Hepatocyte (in vitro differentiated cells): ENCODE data around the gene RAB5A.

Source experiments
- EZH2 ChIP-seq: fragments of 200-600 bp; sonication (generic); IDR thresholded peaks from 2 replicates; pipeline ENCODE4 v1.6.1; 2016; ENCODE audit warnings: antibody characterized with exemption, mild to moderate bottlenecking, borderline replicate concordance
- TF ChIP-seq, protein P1 (sequence below): fragments of 200-600 bp; sonication (generic); IDR thresholded peaks from 2 replicates; pipeline ENCODE4 v1.5.1; 2016; ENCODE audit warnings: antibody characterized with exemption, mild to moderate bottlenecking; ENCODE audit not compliant: poor library complexity

DNA sequence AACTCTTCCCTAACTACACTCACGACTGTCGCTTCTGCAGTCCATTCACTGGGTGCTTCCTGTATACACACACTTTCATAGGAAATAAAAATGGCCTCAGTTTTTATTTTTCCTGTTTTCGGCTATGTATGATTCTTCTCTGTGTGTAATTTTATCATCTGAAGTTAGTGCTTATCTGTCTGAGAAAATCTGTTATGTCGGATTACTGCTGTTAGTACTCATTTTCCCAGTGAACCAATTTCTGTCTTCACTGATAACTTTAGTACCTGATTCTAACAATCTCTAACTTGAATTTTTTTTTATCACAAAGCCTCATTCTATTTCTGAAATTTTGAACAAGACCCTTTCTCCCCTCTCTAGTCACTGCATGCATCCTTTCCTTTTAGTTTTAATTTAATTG, 20.9 kb downstream of the RAB5A start:
- TF ChIP-seq, protein P1, sequence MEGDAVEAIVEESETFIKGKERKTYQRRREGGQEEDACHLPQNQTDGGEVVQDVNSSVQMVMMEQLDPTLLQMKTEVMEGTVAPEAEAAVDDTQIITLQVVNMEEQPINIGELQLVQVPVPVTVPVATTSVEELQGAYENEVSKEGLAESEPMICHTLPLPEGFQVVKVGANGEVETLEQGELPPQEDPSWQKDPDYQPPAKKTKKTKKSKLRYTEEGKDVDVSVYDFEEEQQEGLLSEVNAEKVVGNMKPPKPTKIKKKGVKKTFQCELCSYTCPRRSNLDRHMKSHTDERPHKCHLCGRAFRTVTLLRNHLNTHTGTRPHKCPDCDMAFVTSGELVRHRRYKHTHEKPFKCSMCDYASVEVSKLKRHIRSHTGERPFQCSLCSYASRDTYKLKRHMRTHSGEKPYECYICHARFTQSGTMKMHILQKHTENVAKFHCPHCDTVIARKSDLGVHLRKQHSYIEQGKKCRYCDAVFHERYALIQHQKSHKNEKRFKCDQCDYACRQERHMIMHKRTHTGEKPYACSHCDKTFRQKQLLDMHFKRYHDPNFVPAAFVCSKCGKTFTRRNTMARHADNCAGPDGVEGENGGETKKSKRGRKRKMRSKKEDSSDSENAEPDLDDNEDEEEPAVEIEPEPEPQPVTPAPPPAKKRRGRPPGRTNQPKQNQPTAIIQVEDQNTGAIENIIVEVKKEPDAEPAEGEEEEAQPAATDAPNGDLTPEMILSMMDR: no peak
- no peak for TF ChIP-seq EZH2
